Measurements from ENCODE around the gene PDLIM7.
"Not testable (repeated sequence)": the region's sequence is repeated elsewhere in the genome, so short reads cannot be mapped to it uniquely, and the experiment has no call there.

The PDLIM7 gene

GRCh38 chr5:177497292-177498012 lies at the start of gene PDLIM7:
Gene PDLIM7, minus strand, starts transcription at chr5:177497604. Its CDS starts 1,092 bp downstream, at chr5:177496512.
- DNase-seq = peak; percentile 97

DNA sequence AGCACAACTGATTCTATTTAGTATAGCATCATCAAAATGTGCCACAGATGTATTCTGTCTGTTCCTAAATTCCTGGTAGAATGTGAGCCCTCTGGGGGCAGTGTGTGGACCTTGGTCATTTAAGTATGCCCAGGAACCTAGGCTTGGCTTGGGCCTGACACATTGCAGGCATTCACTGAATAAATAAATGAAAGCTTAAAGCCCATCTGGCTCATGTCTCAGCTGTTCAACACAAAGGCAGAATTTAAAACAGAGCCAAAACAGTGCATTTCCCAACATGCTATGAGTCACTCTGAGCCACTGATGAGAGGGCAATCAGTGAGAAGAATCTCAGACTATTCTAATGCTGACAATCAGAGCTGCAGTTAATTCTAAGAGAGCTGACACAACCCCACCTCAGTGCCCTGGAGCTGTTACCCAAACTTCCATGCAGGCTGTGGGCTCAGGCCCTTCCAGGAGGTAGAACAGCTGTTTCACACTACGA lies 48.9 kb upstream of the PDLIM7 start:
- DNase-seq = no peak

GRCh38 chr5:177545487-177546257 lies 48.3 kb upstream of the PDLIM7 start:
- peak; percentile 22 for DNase-seq

GRCh38 chr5:177542816-177543465 lies 45.5 kb upstream of the PDLIM7 start:
- DNase-seq = peak; percentile 1

GRCh38 chr5:177540438-177540837 lies 43.0 kb upstream of the PDLIM7 start:
- DNase-seq = no peak

DNA sequence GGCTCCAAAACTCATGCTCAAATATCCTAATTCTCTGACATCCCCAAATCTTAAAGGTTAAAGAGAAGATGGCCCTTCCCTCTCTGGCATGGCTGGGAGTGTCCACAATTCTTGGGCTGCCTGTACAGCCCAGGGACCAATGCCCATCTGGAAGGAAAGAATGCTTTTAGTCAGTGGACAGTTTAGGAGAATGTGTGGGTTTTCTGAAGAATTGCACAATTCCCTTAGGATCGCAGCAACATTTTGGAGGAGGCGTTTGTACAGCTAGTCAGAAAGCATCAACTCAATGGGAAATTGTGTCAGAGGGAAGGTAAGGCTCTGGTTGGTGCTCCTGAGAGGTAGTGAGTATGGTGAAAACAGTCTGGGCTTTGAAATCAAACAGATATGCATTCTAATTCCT lies 42.0 kb upstream of the PDLIM7 start:
- DNase-seq = no peak

DNA sequence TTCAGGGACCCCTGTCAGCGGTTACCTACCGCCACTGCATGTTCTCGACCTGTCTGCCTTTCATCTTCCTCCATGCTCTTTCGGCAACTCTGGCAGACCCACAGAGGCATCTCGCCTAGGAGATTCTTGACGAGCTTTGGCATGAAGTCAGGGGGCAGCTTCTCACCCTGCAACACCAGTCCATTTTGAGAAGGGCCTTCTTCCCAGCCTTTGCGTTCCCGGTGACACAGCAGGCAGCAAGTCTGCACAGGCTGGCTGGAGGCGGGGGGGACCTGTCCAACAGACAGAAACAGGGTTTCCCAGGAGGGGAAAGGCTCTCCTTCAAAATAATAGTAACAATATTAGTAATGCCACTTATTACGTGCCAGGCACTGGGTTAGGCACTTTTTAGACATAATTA lies 41.5 kb upstream of the PDLIM7 start:
- no peak for DNase-seq

GRCh38 chr5:177537389-177538361 lies 40.3 kb upstream of the PDLIM7 start:
- peak; percentile 2 for DNase-seq

GRCh38 chr5:177536386-177536785 lies 39.0 kb upstream of the PDLIM7 start:
- DNase-seq = peak; percentile 9

- no peak for DNase-seq
These were observed 37.7 kb upstream of the PDLIM7 start for GRCh38 chr5:177535125-177535524.

DNA sequence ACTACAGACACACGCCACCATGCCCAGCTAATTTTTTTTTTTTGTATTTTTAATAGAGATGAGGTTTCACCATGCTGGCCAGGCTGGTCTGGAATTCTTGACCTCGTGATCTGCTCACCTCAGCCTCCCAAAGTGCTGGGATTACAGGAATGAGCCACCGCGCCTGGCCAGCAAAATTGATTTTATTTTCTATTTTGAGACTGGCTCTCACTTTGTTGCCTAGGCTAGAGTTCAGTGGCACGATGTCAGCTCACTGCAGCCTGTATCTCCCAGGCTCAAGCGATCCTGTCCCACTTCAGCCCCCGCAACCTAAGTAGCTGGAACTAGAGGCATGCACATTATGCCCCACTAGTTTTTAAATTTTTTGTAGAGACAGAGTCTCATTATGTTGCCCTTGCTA lies 37.0 kb upstream of the PDLIM7 start:
- DNase-seq = not testable (repeated sequence)

- no peak for DNase-seq
These were observed 34.0 kb upstream of the PDLIM7 start for GRCh38 chr5:177531209-177531940.

DNA sequence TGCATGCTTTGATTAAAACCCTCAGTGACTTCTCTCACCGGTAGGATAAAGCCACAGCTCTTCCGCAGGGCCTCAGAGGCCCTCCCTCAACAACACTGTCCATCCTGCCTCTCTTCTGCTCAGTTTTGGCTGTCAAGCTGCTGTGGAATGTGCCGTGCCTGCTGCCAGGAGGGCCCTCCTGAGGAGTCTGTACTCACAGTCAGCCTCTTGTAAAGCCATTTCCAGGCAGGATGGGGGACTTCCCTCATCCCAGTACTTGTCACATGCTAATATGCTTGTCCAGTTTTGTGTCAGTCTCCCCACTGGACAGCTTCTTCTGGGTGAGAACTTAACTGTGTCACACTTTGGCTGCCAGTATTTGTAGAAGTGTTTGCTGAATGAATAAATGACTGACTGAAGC lies 33.2 kb upstream of the PDLIM7 start:
- peak; percentile 41 for DNase-seq

- peak; percentile 30 for DNase-seq
These were observed 32.1 kb upstream of the PDLIM7 start for GRCh38 chr5:177529247-177530203.

GRCh38 chr5:177528631-177529030 lies 31.2 kb upstream of the PDLIM7 start:
- no peak for DNase-seq

DNA sequence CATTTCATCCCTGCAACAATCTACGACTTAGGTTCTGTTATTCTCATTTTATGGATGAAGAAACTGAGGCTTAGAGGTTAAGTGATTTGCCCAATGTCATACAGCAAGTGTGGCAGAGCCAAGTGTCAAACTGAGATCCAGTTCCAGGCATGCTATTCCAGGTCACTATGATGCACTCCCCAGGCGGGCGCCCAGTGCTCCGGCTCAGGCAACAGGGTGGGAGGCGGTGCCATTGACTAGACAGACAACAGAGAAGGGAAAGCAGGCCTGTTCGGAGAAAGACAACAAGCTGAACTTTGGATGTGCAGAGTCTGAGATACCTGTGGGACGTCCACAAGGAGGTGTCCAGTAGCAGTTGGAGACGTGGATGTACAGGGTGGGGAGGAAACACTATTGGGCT lies 30.2 kb upstream of the PDLIM7 start:
- DNase-seq = no peak

- peak; percentile 10 for DNase-seq
These were observed 29.4 kb upstream of the PDLIM7 start for GRCh38 chr5:177526791-177527190.

- peak; percentile 34 for DNase-seq
These were observed 28.8 kb upstream of the PDLIM7 start for GRCh38 chr5:177526191-177526590.

GRCh38 chr5:177524941-177525655 lies 27.7 kb upstream of the PDLIM7 start:
- DNase-seq = peak; percentile 16

DNA sequence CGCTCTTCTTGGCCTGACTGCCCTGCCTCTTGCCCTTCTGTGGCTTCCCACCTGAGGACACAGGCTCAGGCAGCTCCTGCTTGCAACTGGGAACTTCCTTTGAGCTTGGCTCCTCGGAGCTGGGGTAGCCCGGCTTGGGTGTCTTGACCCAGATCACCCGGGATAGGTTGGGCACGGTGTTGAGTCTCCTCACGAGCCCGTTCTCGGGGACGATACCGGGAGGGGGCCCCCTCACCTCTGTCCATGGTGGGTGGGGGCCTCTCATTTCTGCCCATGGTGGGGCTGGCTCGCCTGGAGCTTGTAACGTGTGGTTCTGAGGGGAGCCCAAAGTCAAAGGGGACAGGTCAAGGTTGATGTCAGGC lies 27.1 kb upstream of the PDLIM7 start:
- peak; percentile 20 for DNase-seq

All from right forelimb (tissue), 1 donor.